Measurements from ENCODE around the gene AMDHD1. TPM values are rescaled to one million over a fixed set of nuclear protein-coding genes. Genes with fewer than 3 reads are reported as not detected.

Gene AMDHD1
- total and polyA plus RNA-seq, 9 donors, result 0.08 to 0.27 (median 0.18) TPM

DNA sequence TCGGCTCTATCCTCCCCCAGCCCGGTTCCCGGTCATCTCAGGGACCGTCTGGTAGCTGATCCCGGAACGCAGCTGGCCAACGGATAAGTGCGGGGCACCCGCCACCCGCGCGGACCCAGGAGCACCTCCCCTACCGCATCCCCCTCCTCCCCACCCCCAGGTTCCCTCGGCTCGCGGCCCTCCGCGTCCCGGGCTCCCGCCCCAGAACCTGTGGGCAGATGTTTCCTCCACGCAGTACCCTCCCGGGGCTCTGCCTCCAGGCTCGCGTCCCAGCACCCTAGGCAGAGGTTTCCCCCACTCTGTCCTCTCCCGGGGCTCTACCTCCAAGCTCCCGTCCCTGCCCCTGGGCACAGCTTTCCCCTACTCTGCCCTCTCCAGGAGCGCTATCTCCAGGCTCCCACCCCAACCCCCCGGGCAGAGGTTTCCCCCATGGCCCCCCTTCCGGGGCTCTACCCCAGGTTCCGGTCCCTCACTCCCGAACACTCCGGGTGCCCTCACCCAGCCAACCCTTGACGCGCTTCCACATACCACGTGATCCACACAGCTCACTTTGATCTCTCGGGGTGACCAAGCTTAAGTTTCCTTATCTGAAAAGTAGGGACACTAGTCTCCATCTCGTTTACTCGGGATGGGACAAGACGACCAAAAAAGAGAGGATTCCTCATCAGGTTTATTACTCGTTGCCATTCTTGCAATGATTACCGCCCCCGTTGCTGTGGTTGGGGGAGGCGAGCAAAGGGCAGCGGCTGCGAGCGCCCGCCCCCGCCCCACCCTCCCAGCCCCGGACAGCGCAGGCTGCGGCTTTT lies 404 bp upstream of the AMDHD1 start, which contains the start of gene CCDC38:
Gene CCDC38 (minus strand): TSS at position 91 of the 806 bp plus-strand sequence. CDS start 6,105 bp downstream, outside the sequence.
- Histone ChIP-seq H3K9me3 (replicated peaks; ENCODE audit: control insufficient read depth, low read depth, low read length) (no peaks in the 10 kb centered on the region), H3K27me3 (ENCODE audit: control insufficient read depth, insufficient read depth, low read length) (peaks cover 12% of the 10 kb centered on the region), H3K27ac (ENCODE audit: low read length) (no peak within 1 kb of the TSS), H3K36me3 (ENCODE audit: control insufficient read depth, insufficient read depth, low read length) (no peaks in the 10 kb centered on the region), H3K4me3 (ENCODE audit: low read length) (peak within 1 kb of the TSS; percentile 57), H3K4me1 (ENCODE audit: control insufficient read depth, insufficient read depth, low read length) (peaks cover 9% of the 10 kb centered on the region)
- WGBS (ENCODE audit: insufficient coverage), result 0% methylated on average over 31 of the region's 51 CpGs
- DNase-seq, result peak; percentile 75

GRCh38 chr12:95944108-95944704 lies 1.1 kb downstream of the AMDHD1 start:
- H3K4me1 ChIP-seq (ENCODE audit: control insufficient read depth, insufficient read depth, low read length), result peaks cover 9% of the 10 kb centered on the region
- no peak for DNase-seq
- no peaks in the 10 kb centered on the region for H3K36me3 ChIP-seq (ENCODE audit: control insufficient read depth, insufficient read depth, low read length)
- WGBS (ENCODE audit: insufficient coverage), result 88% methylated on average over 3 of the region's 10 CpGs
- no peak overlapping the region for H3K27ac ChIP-seq (ENCODE audit: low read length)
- no peak overlapping the region for H3K4me3 ChIP-seq (ENCODE audit: low read length)
- H3K27me3 ChIP-seq (ENCODE audit: control insufficient read depth, insufficient read depth, low read length), result peaks cover 12% of the 10 kb centered on the region
- no peaks in the 10 kb centered on the region for H3K9me3 ChIP-seq (replicated peaks; ENCODE audit: control insufficient read depth, low read depth, low read length)

DNA sequence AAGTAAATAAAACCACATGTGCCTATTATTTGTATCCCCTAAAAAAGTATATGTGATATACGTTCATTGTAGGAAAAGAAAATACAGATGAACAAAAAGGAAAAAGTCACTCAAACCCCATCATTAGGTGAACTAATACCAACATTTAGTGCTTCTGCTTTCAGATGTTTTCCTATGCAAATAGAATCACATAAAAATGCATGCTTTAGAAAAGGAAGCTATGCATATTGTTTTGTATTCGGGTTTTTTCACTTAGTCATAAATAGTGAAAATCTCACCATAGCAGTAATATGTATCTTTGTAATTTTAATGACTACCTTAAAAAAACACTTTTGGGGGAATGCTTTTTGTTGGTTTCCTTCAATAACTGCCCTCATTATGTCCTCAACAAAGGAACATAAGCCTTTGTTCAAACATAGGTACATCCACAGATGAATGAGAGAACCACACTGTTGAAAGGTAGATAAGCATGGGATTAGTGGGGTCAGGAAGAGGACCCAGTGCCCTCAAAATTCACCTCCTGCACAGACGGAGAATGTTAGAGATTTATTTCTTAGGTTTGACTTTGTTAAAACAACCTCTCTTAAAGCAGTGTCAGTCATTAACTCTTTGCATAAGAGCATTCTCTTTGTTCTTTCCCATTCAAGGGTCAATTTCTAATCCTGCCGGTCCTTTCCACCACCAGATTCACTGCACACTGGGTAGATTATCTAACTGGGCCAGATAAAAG lies 6.5 kb downstream of the AMDHD1 start:
- Histone ChIP-seq H3K27me3 (ENCODE audit: control insufficient read depth, insufficient read depth, low read length) (no peaks in the 10 kb centered on the region), H3K4me3 (ENCODE audit: low read length) (no peak overlapping the region), H3K9me3 (replicated peaks; ENCODE audit: control insufficient read depth, low read depth, low read length) (no peaks in the 10 kb centered on the region), H3K27ac (ENCODE audit: low read length) (no peak overlapping the region), H3K36me3 (ENCODE audit: control insufficient read depth, insufficient read depth, low read length) (no peaks in the 10 kb centered on the region), H3K4me1 (ENCODE audit: control insufficient read depth, insufficient read depth, low read length) (no peaks in the 10 kb centered on the region)
- no peak for DNase-seq
- WGBS (ENCODE audit: insufficient coverage), result no CpG with 5 or more reads among the region's 4 CpGs

- H3K36me3 ChIP-seq (ENCODE audit: control insufficient read depth, insufficient read depth, low read length), result no peaks in the 10 kb centered on the region
These were observed 8.4 kb downstream of the AMDHD1 start for GRCh38 chr12:95951515-95951914.

DNA sequence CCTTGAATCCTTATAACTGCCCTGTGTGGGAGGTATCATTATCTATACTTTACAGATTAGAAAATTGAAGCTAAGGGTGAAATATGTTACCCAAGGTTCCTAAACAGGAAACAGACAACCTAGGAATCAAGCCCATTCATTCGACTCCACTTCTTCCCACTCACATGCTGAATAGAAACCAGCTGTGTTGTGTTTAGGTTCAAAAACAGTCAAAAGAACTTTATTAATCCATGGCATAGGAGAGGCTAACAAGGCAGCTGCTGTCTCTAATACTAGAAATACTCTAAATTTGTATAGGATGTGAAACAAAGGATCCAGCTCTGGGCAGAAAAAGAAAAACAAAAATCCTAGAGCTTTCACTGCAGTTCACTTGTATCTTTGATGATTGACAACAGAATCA lies 9.9 kb downstream of the AMDHD1 start:
- Histone ChIP-seq H3K4me3 (ENCODE audit: low read length) (no peak overlapping the region), H3K27ac (ENCODE audit: low read length) (no peak overlapping the region), H3K9me3 (replicated peaks; ENCODE audit: control insufficient read depth, low read depth, low read length) (no peaks in the 10 kb centered on the region), H3K4me1 (ENCODE audit: control insufficient read depth, insufficient read depth, low read length) (no peaks in the 10 kb centered on the region), H3K36me3 (ENCODE audit: control insufficient read depth, insufficient read depth, low read length) (no peaks in the 10 kb centered on the region), H3K27me3 (ENCODE audit: control insufficient read depth, insufficient read depth, low read length) (no peaks in the 10 kb centered on the region)
- no peak for DNase-seq
- WGBS (ENCODE audit: insufficient coverage), result no CpG with 5 or more reads among the region's 1 CpG

More at GRCh38 chr12:95951515-95951914, 8.4 kb downstream of the AMDHD1 start:
- peak; percentile 7 for DNase-seq
- Histone ChIP-seq H3K27me3 (ENCODE audit: control insufficient read depth, insufficient read depth, low read length) (no peaks in the 10 kb centered on the region), H3K27ac (ENCODE audit: low read length) (no peak overlapping the region), H3K4me1 (ENCODE audit: control insufficient read depth, insufficient read depth, low read length) (no peaks in the 10 kb centered on the region), H3K9me3 (replicated peaks; ENCODE audit: control insufficient read depth, low read depth, low read length) (no peaks in the 10 kb centered on the region), H3K4me3 (ENCODE audit: low read length) (no peak overlapping the region)

GRCh38 chr12:95955549-95956159 lies 12.5 kb downstream of the AMDHD1 start:
- Histone ChIP-seq H3K4me3 (ENCODE audit: low read length) (no peak overlapping the region), H3K27ac (ENCODE audit: low read length) (no peak overlapping the region), H3K27me3 (ENCODE audit: control insufficient read depth, insufficient read depth, low read length) (no peaks in the 10 kb centered on the region), H3K9me3 (replicated peaks; ENCODE audit: control insufficient read depth, low read depth, low read length) (no peaks in the 10 kb centered on the region), H3K4me1 (ENCODE audit: control insufficient read depth, insufficient read depth, low read length) (no peaks in the 10 kb centered on the region), H3K36me3 (ENCODE audit: control insufficient read depth, insufficient read depth, low read length) (no peaks in the 10 kb centered on the region)
- WGBS (ENCODE audit: insufficient coverage), result 60% methylated on average over 2 of the region's 7 CpGs
- no peak for DNase-seq

DNA sequence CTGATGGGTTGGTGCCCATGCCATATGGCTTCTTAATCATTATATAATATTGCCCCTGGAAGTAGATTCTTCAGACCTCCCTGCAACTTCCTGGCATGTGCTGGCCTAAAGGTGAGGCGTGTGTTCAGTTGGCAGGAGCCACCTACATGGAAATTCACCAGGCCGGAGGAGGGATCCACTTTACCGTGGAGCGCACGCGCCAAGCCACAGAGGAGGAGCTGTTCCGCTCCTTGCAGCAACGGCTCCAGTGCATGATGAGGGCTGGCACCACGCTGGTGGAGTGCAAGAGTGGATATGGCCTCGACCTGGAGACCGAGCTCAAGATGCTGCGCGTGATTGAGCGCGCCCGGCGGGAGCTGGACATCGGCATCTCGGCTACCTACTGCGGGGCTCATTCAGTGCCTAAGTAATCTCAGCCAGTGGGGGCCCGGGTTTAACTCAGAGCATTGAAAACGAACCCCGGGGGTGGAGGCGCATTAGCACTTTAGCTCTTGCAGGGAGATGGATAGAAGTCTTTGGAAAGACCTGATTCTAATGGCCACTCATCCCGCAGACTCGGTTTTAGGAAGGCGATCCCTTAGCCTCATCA lies 13.5 kb downstream of the AMDHD1 start:
- Histone ChIP-seq H3K9me3 (replicated peaks; ENCODE audit: control insufficient read depth, low read depth, low read length) (no peaks in the 10 kb centered on the region), H3K27ac (ENCODE audit: low read length) (no peak overlapping the region), H3K36me3 (ENCODE audit: control insufficient read depth, insufficient read depth, low read length) (no peaks in the 10 kb centered on the region), H3K4me1 (ENCODE audit: control insufficient read depth, insufficient read depth, low read length) (no peaks in the 10 kb centered on the region), H3K27me3 (ENCODE audit: control insufficient read depth, insufficient read depth, low read length) (no peaks in the 10 kb centered on the region), H3K4me3 (ENCODE audit: low read length) (no peak overlapping the region)
- DNase-seq, result no peak
- 66% methylated on average over 21 of the region's 27 CpGs for WGBS (ENCODE audit: insufficient coverage)

GRCh38 chr12:95959107-95959506 lies 16.0 kb downstream of the AMDHD1 start:
- H3K4me1 ChIP-seq (ENCODE audit: control insufficient read depth, insufficient read depth, low read length), result no peaks in the 10 kb centered on the region
- no peaks in the 10 kb centered on the region for H3K27me3 ChIP-seq (ENCODE audit: control insufficient read depth, insufficient read depth, low read length)
- H3K36me3 ChIP-seq (ENCODE audit: control insufficient read depth, insufficient read depth, low read length), result no peaks in the 10 kb centered on the region
- WGBS (ENCODE audit: insufficient coverage), result no CpG with 5 or more reads among the region's 1 CpG
- no peaks in the 10 kb centered on the region for H3K9me3 ChIP-seq (replicated peaks; ENCODE audit: control insufficient read depth, low read depth, low read length)
- no peak overlapping the region for H3K4me3 ChIP-seq (ENCODE audit: low read length)
- no peak overlapping the region for H3K27ac ChIP-seq (ENCODE audit: low read length)
- peak; percentile 11 for DNase-seq

- no peaks in the 10 kb centered on the region for H3K36me3 ChIP-seq (ENCODE audit: control insufficient read depth, insufficient read depth, low read length)
- H3K4me1 ChIP-seq (ENCODE audit: control insufficient read depth, insufficient read depth, low read length), result no peaks in the 10 kb centered on the region
- no peaks in the 10 kb centered on the region for H3K9me3 ChIP-seq (replicated peaks; ENCODE audit: control insufficient read depth, low read depth, low read length)
- no peak overlapping the region for H3K4me3 ChIP-seq (ENCODE audit: low read length)
- DNase-seq, result no peak
- no peaks in the 10 kb centered on the region for H3K27me3 ChIP-seq (ENCODE audit: control insufficient read depth, insufficient read depth, low read length)
- H3K27ac ChIP-seq (ENCODE audit: low read length), result no peak overlapping the region
- 62% methylated on average over 3 of the region's 5 CpGs for WGBS (ENCODE audit: insufficient coverage)
These were observed 17.1 kb downstream of the AMDHD1 start for GRCh38 chr12:95960241-95960640.

Data from muscle of leg (tissue), 11 donors.